Loucy (cell line): ENCODE data around the gene ABHD5.

Experiments used
- H2AFZ ChIP-seq: fragments of 200-600 bp; sonication (generic); 2 replicates; pipeline ENCODE4 v1.6.0; 2016; ENCODE audit warnings: antibody characterized with exemption, mild to moderate bottlenecking, low read length, moderate library complexity
- H3F3A ChIP-seq: fragments of 200-600 bp; 2 replicates; pipeline ENCODE4 v1.6.0; 2016; ENCODE audit warnings: antibody characterized with exemption, low read depth, mild to moderate bottlenecking
- H3K27me3 ChIP-seq: fragments of 200-600 bp; sonication (generic); 2 replicates; pipeline ENCODE4 v1.6.1; 2014; ENCODE audit warnings: low read length, mild to moderate bottlenecking; ENCODE audit not compliant: insufficient read depth, poor library complexity, severe bottlenecking
- H3K36me3 ChIP-seq: fragments of 200-600 bp; sonication (generic); 2 replicates; pipeline ENCODE4 v1.6.1; 2016; ENCODE audit warnings: low read length; ENCODE audit not compliant: insufficient read depth
- H3K4me1 ChIP-seq: fragments of 200-600 bp; sonication (generic); 2 replicates; pipeline ENCODE4 v1.5.1; 2014; ENCODE audit warnings: low read length, mild to moderate bottlenecking; ENCODE audit not compliant: insufficient read depth, poor library complexity, severe bottlenecking
- H3K4me2 ChIP-seq: fragments of 200-600 bp; sonication (generic); 2 replicates; pipeline ENCODE4 v1.6.0; 2014; ENCODE audit warnings: antibody characterized with exemption, low read length, low read depth, mild to moderate bottlenecking; ENCODE audit not compliant: poor library complexity, severe bottlenecking
- H3K4me3 ChIP-seq: fragments of 200-600 bp; sonication (generic); 2 replicates; pipeline ENCODE4 v1.5.1; 2014; ENCODE audit warnings: low read length, mild to moderate bottlenecking, mixed read lengths; ENCODE audit not compliant: poor library complexity, severe bottlenecking
- H3K79me2 ChIP-seq: fragments of 200-600 bp; sonication (generic); 2 replicates; pipeline ENCODE4 v1.6.1; 2014; ENCODE audit warnings: low read length; ENCODE audit not compliant: insufficient read depth
- H3K9ac ChIP-seq: fragments of 200-600 bp; sonication (generic); 2 replicates; pipeline ENCODE4 v1.6.0; 2014; ENCODE audit warnings: mild to moderate bottlenecking, low read depth, low read length, moderate library complexity; ENCODE audit not compliant: poor library complexity, severe bottlenecking
- H3K9me2 ChIP-seq: fragments of 200-600 bp; sonication (generic); replicated peaks from 2 replicates; pipeline ENCODE4 v1.6.1; 2016; ENCODE audit warnings: low read depth, low read length, mixed read lengths
- H3K9me3 ChIP-seq: fragments of 200-600 bp; sonication (generic); 2 replicates; pipeline ENCODE4 v1.6.1; 2014; ENCODE audit warnings: mild to moderate bottlenecking, antibody characterized with exemption, low read length, low read depth; ENCODE audit not compliant: insufficient read depth
- H4K20me1 ChIP-seq: fragments of 200-600 bp; sonication (generic); 2 replicates; pipeline ENCODE4 v1.6.0; 2014; ENCODE audit warnings: antibody characterized with exemption, low read length, mild to moderate bottlenecking; ENCODE audit not compliant: insufficient read depth, poor library complexity, severe bottlenecking
- CTCF ChIP-seq: fragments of 200-600 bp; sonication (generic); conservative IDR thresholded peaks from 2 replicates; pipeline ENCODE4 v1.5.1; 2014; ENCODE audit warnings: mild to moderate bottlenecking, antibody characterized with exemption, low read length
- EZH2phosphoT487 ChIP-seq: fragments of 200-600 bp; IDR thresholded peaks from 2 replicates; pipeline ENCODE4 v1.6.1; 2018; ENCODE audit warnings: antibody characterized with exemption, mild to moderate bottlenecking, moderate library complexity, borderline replicate concordance

ABHD5 gene

GRCh38 chr3:43687499-43687811, 3.3 kb upstream of the ABHD5 start:
- TF ChIP-seq EZH2phosphoT487 (no peak), CTCF (no peak)
- H3K4me1 ChIP-seq: peaks cover 15% of the 10 kb centered on the region
- H3K9ac ChIP-seq: no peak overlapping the region
- H3K36me3 ChIP-seq: no peaks in the 10 kb centered on the region
- no peaks in the 10 kb centered on the region for H3K27me3 ChIP-seq
- no peaks in the 10 kb centered on the region; the same call in 1 of the 2 replicates for H3F3A ChIP-seq
- H3K4me2 ChIP-seq: no peak overlapping the region
- peaks cover 9% of the 10 kb centered on the region for H3K79me2 ChIP-seq
- H2AFZ ChIP-seq: no peak overlapping the region
- H3K9me2 ChIP-seq: no peaks in the 10 kb centered on the region
- H3K4me3 ChIP-seq: no peak overlapping the region
- no peaks in the 10 kb centered on the region for H3K9me3 ChIP-seq
- H4K20me1 ChIP-seq: no peaks in the 10 kb centered on the region

- no peak overlapping the region for H3K4me3 ChIP-seq
- H3K4me1 ChIP-seq: peaks cover 22% of the 10 kb centered on the region
- no peaks in the 10 kb centered on the region; the same call in 1 of the 2 replicates for H3F3A ChIP-seq
- H3K36me3 ChIP-seq: no peaks in the 10 kb centered on the region
- peaks cover 17% of the 10 kb centered on the region for H3K79me2 ChIP-seq
- H3K4me2 ChIP-seq: no peak overlapping the region
- no peaks in the 10 kb centered on the region for H3K9me3 ChIP-seq
- no peaks in the 10 kb centered on the region for H3K9me2 ChIP-seq
- TF ChIP-seq EZH2phosphoT487 (no peak), CTCF (no peak)
- H2AFZ ChIP-seq: no peak overlapping the region
- H3K9ac ChIP-seq: no peak overlapping the region
- H4K20me1 ChIP-seq: no peaks in the 10 kb centered on the region
- no peaks in the 10 kb centered on the region for H3K27me3 ChIP-seq
These were observed 2.5 kb upstream of the ABHD5 start for GRCh38 chr3:43688245-43688650.

DNA sequence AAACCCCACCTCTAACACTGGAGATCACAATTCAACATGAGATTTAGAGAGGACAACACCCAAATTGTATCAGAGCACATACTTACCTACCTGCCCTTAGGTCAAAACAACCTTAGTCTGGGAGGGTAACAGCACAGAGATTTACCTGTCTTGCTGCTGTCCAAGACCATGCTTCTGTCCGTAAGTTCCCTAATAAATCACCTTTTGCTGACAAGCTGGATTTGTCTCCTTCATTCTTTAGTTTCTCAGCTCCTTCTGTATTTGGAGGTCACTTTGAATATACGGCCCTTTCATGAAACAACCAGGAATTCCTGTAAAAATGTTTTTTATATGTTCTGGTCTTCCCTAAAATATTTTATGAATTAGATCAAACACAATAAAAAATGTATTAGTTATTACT, 1.6 kb upstream of the ABHD5 start:
- Histone ChIP-seq H3K4me2 (no peak overlapping the region), H4K20me1 (no peaks in the 10 kb centered on the region), H3K9ac (no peak overlapping the region)

More for the DNA sequence above, 1.6 kb upstream of the ABHD5 start:
- H3K9me2 ChIP-seq: no peaks in the 10 kb centered on the region
- TF ChIP-seq EZH2phosphoT487 (no peak), CTCF (no peak)
- no peaks in the 10 kb centered on the region for H3K9me3 ChIP-seq
- H2AFZ ChIP-seq: no peak overlapping the region
- H3F3A ChIP-seq: no peaks in the 10 kb centered on the region; the same call in 1 of the 2 replicates
- H3K4me1 ChIP-seq: peaks cover 29% of the 10 kb centered on the region
- no peaks in the 10 kb centered on the region for H3K27me3 ChIP-seq
- no peaks in the 10 kb centered on the region for H3K36me3 ChIP-seq
- H3K4me3 ChIP-seq: no peak overlapping the region
- H3K79me2 ChIP-seq: peaks cover 26% of the 10 kb centered on the region
